ENCODE results near the gene ZC3H18.

The ZC3H18 gene

DNA sequence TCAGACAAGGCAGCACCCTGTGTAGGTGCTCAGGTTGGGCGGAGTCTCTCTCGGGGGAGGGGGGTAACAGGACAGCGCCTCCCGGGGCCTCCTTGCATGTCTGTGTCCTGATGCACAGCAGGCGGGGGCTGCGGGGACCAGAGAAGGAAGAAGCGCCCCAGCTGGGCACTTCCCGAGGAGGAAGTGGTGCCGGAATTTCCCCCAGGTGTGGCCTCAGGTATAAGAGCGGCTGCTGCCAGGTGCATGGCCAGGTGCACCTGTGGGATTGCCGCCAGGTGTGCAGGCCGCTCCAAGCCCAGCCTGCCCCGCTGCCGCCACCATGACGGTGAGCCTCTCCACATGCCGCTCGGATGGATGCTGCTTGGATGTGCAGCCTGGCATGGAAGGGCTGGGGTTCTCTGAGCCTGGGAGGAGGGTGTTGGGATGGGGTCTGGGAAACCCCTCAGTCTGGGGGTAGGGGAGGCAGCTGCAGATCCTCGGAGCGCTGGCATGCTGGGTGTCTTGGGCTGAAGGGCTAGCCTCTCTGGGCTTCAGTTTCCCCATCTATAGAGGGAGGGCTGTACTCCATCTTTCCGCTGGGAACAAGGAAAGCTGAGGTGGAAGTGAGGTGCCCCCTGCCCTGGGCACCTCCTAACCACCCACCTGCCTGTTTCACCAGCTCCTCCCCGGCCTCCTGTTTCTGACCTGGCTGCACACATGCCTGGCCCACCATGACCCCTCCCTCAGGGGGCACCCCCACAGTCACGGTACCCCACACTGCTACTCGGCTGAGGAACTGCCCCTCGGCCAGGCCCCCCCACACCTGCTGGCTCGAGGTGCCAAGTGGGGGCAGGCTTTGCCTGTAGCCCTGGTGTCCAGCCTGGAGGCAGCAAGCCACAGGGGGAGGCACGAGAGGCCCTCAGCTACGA lies 68.4 kb downstream of the ZC3H18 start, which contains the start of gene IL17C:
TSS of gene IL17C (plus strand) at position 250 of the 908 bp plus-strand sequence. CDS start at position 320, 70 bp downstream.
- H3K27me3 ChIP-seq (ENCODE audit: control insufficient read depth, insufficient read depth, low read length) = no peaks in the 10 kb centered on the region
- no peaks in the 10 kb centered on the region for H3K79me2 ChIP-seq
- H3K36me3 ChIP-seq (ENCODE audit: control insufficient read depth, insufficient read depth, low read length) = no peaks in the 10 kb centered on the region
- H3K9ac ChIP-seq = no peak within 1 kb of the TSS
- no peak within 1 kb of the TSS for H3K27ac ChIP-seq
- TF ChIP-seq, protein P1, sequence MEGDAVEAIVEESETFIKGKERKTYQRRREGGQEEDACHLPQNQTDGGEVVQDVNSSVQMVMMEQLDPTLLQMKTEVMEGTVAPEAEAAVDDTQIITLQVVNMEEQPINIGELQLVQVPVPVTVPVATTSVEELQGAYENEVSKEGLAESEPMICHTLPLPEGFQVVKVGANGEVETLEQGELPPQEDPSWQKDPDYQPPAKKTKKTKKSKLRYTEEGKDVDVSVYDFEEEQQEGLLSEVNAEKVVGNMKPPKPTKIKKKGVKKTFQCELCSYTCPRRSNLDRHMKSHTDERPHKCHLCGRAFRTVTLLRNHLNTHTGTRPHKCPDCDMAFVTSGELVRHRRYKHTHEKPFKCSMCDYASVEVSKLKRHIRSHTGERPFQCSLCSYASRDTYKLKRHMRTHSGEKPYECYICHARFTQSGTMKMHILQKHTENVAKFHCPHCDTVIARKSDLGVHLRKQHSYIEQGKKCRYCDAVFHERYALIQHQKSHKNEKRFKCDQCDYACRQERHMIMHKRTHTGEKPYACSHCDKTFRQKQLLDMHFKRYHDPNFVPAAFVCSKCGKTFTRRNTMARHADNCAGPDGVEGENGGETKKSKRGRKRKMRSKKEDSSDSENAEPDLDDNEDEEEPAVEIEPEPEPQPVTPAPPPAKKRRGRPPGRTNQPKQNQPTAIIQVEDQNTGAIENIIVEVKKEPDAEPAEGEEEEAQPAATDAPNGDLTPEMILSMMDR (IDR thresholded peaks at IDR 0.05) = no peak
- H3K9me3 ChIP-seq (ENCODE audit: control insufficient read depth, low read length) = no peaks in the 10 kb centered on the region
- H3K4me2 ChIP-seq (ENCODE audit: low read length) = no peak within 1 kb of the TSS
- H3K4me3 ChIP-seq (ENCODE audit: low read depth, low read length) = no peak within 1 kb of the TSS
- no peaks in the 10 kb centered on the region for H3K4me1 ChIP-seq
- H2AFZ ChIP-seq = no peak within 1 kb of the TSS

DNA sequence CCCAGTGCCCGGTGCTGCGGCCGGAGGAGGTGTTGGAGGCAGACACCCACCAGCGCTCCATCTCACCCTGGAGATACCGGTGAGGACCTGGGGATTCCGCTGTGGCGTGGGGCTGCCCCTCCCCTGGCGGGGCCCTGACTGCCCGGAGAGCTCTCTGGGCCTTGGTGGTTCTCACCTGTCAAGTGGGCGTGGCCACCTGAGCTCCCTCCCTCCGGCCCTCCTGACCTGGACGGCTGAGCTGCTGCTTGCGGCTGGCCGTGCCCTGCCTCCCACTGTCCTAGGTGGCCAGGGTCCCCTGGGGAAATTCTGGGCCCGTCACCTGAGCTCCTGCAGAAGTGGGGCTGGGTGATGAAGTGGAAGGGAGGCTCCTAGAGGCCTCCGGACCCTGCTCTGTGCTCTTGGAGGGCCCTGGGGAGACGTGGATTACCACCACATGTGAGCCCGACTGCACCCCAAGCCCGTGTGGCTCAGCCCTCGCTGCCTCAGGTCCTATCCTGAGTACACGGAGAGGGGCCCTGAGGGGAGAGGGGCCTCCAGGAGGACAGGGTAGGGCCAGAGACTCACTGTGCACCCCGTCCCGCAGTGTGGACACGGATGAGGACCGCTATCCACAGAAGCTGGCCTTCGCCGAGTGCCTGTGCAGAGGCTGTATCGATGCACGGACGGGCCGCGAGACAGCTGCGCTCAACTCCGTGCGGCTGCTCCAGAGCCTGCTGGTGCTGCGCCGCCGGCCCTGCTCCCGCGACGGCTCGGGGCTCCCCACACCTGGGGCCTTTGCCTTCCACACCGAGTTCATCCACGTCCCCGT lies 69.2 kb downstream of the ZC3H18 start:
- H3K4me2 ChIP-seq (ENCODE audit: low read length) = no peak overlapping the region
- no peak overlapping the region for H2AFZ ChIP-seq
- no peaks in the 10 kb centered on the region for H3K27me3 ChIP-seq (ENCODE audit: control insufficient read depth, insufficient read depth, low read length)
- no peak overlapping the region for H3K27ac ChIP-seq
- H3K9ac ChIP-seq = no peak overlapping the region
- no peaks in the 10 kb centered on the region for H3K79me2 ChIP-seq
- no peak overlapping the region for H3K4me3 ChIP-seq (ENCODE audit: low read depth, low read length)
- H3K36me3 ChIP-seq (ENCODE audit: control insufficient read depth, insufficient read depth, low read length) = no peaks in the 10 kb centered on the region
- TF ChIP-seq, protein P1 (IDR thresholded peaks at IDR 0.05) = no peak
- no peaks in the 10 kb centered on the region for H3K9me3 ChIP-seq (ENCODE audit: control insufficient read depth, low read length)
- H3K4me1 ChIP-seq = no peaks in the 10 kb centered on the region

DNA sequence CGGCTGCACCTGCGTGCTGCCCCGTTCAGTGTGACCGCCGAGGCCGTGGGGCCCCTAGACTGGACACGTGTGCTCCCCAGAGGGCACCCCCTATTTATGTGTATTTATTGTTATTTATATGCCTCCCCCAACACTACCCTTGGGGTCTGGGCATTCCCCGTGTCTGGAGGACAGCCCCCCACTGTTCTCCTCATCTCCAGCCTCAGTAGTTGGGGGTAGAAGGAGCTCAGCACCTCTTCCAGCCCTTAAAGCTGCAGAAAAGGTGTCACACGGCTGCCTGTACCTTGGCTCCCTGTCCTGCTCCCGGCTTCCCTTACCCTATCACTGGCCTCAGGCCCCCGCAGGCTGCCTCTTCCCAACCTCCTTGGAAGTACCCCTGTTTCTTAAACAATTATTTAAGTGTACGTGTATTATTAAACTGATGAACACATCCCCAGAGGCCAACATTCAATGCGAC lies 69.9 kb downstream of the ZC3H18 start:
- Histone ChIP-seq H3K4me3 (ENCODE audit: low read depth, low read length) (no peak overlapping the region), H3K27ac (no peak overlapping the region), H3K9ac (no peak overlapping the region), H3K4me2 (ENCODE audit: low read length) (no peak overlapping the region), H3K9me3 (ENCODE audit: control insufficient read depth, low read length) (no peaks in the 10 kb centered on the region), H3K4me1 (no peaks in the 10 kb centered on the region), H3K27me3 (ENCODE audit: control insufficient read depth, insufficient read depth, low read length) (no peaks in the 10 kb centered on the region), H3K79me2 (no peaks in the 10 kb centered on the region), H2AFZ (no peak overlapping the region), H3K36me3 (ENCODE audit: control insufficient read depth, insufficient read depth, low read length) (no peaks in the 10 kb centered on the region)
- TF ChIP-seq, protein P1 (IDR thresholded peaks at IDR 0.05) = no peak

DNA sequence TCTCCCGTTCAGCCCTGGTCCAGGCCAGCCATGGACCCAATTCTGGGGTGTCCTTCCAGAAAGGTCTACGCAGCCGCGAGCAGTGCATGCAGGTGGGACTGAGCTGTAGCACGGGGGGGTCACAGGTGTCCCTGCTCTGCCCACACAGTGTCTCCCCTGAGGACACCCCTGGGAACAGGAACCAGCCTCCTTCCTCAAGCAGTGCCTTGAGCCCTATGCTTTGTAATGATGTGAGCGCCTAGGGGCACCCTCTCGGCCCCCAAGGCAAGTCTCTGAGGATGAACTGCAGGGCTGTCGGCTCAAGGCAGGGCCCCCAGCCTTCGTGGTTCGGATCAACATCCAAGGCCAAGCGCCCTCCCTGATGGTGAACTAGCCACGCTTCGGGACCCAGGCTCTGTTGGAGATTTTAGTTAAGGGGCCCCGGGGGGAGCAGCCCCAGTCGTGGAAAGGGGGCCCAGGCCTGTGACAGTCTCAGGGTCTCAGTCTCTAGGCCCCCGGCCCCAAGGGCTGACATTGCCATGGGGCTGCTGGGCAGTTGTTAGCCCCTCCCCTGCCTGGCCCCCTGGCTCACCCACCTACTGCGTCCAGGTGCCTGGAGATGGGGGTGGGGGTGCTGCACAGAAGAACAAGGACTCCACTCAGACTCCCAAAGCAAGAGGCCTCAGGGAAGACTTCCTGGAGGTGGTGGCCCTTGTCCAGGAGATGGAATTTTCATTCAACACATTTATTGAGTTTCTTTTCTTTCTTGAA lies 70.5 kb downstream of the ZC3H18 start:
- Histone ChIP-seq H3K4me3 (ENCODE audit: low read depth, low read length) (no peak overlapping the region), H3K27me3 (ENCODE audit: control insufficient read depth, insufficient read depth, low read length) (no peaks in the 10 kb centered on the region), H3K9ac (no peak overlapping the region), H3K27ac (no peak overlapping the region), H3K9me3 (ENCODE audit: control insufficient read depth, low read length) (no peaks in the 10 kb centered on the region), H3K4me2 (ENCODE audit: low read length) (no peak overlapping the region), H3K79me2 (no peaks in the 10 kb centered on the region), H2AFZ (no peak overlapping the region), H3K36me3 (ENCODE audit: control insufficient read depth, insufficient read depth, low read length) (no peaks in the 10 kb centered on the region), H3K4me1 (no peaks in the 10 kb centered on the region)
- TF ChIP-seq, protein P1 (IDR thresholded peaks at IDR 0.05) = no peak
